HEK293 (cell line): ENCODE results near the gene WDR88.

Experiments
- CTCF ChIA-PET: fragments of 350-600 bp; formaldehyde crosslinking; extraction: SDS; loops from one replicate; lab custom pipeline; 2021; ENCODE audit warnings: antibody characterized with exemption; lab: Yijun Ruan, JAX
- POLR2A ChIA-PET: fragments of 300-600 bp; formaldehyde crosslinking; extraction: SDS; loops from one replicate; lab custom pipeline; 2020; ENCODE audit warnings: antibody characterized with exemption, inconsistent platforms; lab: Yijun Ruan, JAX
- H3K27ac ChIP-seq: fragments of 200-500 bp; sonication (Bioruptor generic); 2 replicates; pipeline ENCODE4 v1.5.1; 2014; ENCODE audit warnings: low read depth, low read length, control low read depth, inconsistent platforms; ENCODE audit errors: extremely low read depth
- H3K36me3 ChIP-seq, 2 experiments: fragments of 200-500 bp in 1 of 2; sonication (Bioruptor generic) in 1 of 2; 1 replicate in 1 of 2; 2 replicates in 1 of 2; pipeline ENCODE4 v1.5.1; 2014 to 2017; ENCODE audit warnings: inconsistent platforms in 2 of 2, low read length in 2 of 2; ENCODE audit not compliant: control insufficient read depth in 2 of 2, insufficient read depth in 1 of 2
- H3K4me1 ChIP-seq: fragments of 200-500 bp; sonication (Bioruptor generic); 2 replicates; pipeline ENCODE4 v1.5.1; 2014; ENCODE audit warnings: mild to moderate bottlenecking, low read length, inconsistent platforms; ENCODE audit not compliant: control insufficient read depth, insufficient read depth
- H3K4me3 ChIP-seq: 2 replicates; pipeline ENCODE4 v1.5.1; 2011; ENCODE audit warnings: low read depth, mild to moderate bottlenecking, control low read depth, low read length, moderate library complexity
- H3K9me3 ChIP-seq: fragments of 200-500 bp; sonication (Bioruptor generic); 2 replicates; pipeline ENCODE4 v1.5.1; 2014; ENCODE audit warnings: low read depth, low read length, inconsistent platforms; ENCODE audit not compliant: control insufficient read depth, insufficient read depth
- BCL11B ChIP-seq: fragments of 450-650 bp; formaldehyde crosslinking; IDR thresholded peaks from 2 replicates; pipeline ENCODE4 v1.5.1; 2016; ENCODE audit warnings: low read depth, missing biosample characterization, missing genetic modification characterization
- HIC1 ChIP-seq: fragments of 450-650 bp; formaldehyde crosslinking; IDR thresholded peaks from 2 replicates; pipeline ENCODE4 v1.5.1; 2016; ENCODE audit warnings: missing biosample characterization, missing genetic modification characterization
- KLF8 ChIP-seq: fragments of 450-650 bp; formaldehyde crosslinking; IDR thresholded peaks from 2 replicates; pipeline ENCODE4 v1.5.1; 2016; ENCODE audit warnings: missing biosample characterization, missing genetic modification characterization
- SP2 ChIP-seq: fragments of 450-650 bp; formaldehyde crosslinking; IDR thresholded peaks from 2 replicates; pipeline ENCODE4 v1.5.1; 2016; ENCODE audit warnings: missing biosample characterization, missing genetic modification characterization
- ZBTB26 ChIP-seq: fragments of 450-650 bp; formaldehyde crosslinking; optimal IDR thresholded peaks from 2 replicates; pipeline ENCODE3; 2016; ENCODE audit warnings: missing biosample characterization, mild to moderate bottlenecking, missing genetic modification characterization
- ZBTB6 ChIP-seq: fragments of 450-650 bp; formaldehyde crosslinking; IDR thresholded peaks from 2 replicates; pipeline ENCODE4 v1.5.1; 2017; ENCODE audit warnings: missing biosample characterization, missing genetic modification characterization
- ZBTB7A ChIP-seq: fragments of 450-650 bp; formaldehyde crosslinking; IDR thresholded peaks from 2 replicates; pipeline ENCODE4 v1.5.1; 2016; ENCODE audit warnings: low read depth, missing biosample characterization, missing genetic modification characterization
- ZIC2 ChIP-seq: fragments of 450-650 bp; formaldehyde crosslinking; IDR thresholded peaks from 2 replicates; pipeline ENCODE4 v1.5.1; 2016; ENCODE audit warnings: missing biosample characterization, missing genetic modification characterization
- ZNF121 ChIP-seq: fragments of 450-650 bp; formaldehyde crosslinking; IDR thresholded peaks from 2 replicates; pipeline ENCODE4 v1.5.1; 2016; ENCODE audit warnings: missing biosample characterization, missing genetic modification characterization
- ZNF132 ChIP-seq: fragments of 450-650 bp; formaldehyde crosslinking; IDR thresholded peaks from 2 replicates; pipeline ENCODE4 v1.5.1; 2017; ENCODE audit warnings: missing biosample characterization, missing genetic modification characterization, borderline replicate concordance
- ZNF341 ChIP-seq: fragments of 450-650 bp; formaldehyde crosslinking; IDR thresholded peaks from 2 replicates; pipeline ENCODE4; 2016; ENCODE audit warnings: low read depth, missing biosample characterization, missing genetic modification characterization
- ZNF600 ChIP-seq: fragments of 450-650 bp; formaldehyde crosslinking; IDR thresholded peaks from 2 replicates; pipeline ENCODE4 v1.5.1; 2016; ENCODE audit warnings: missing biosample characterization, missing genetic modification characterization
- ZNF623 ChIP-seq: fragments of 450-650 bp; formaldehyde crosslinking; IDR thresholded peaks from 2 replicates; pipeline ENCODE4 v1.5.1; 2016; ENCODE audit warnings: missing biosample characterization, missing genetic modification characterization
- ZNF701 ChIP-seq: fragments of 450-650 bp; formaldehyde crosslinking; IDR thresholded peaks from 2 replicates; pipeline ENCODE4 v1.5.1; 2016; ENCODE audit warnings: missing biosample characterization, missing genetic modification characterization

Gene WDR88

GRCh38 chr19:33204136-33204973, 72.4 kb downstream of the WDR88 start:
- POLR2A ChIA-PET = interaction anchor here (1.0 kb wide), 1 partner anchor 10 kb away, joined by 4 read pairs; no protein-coding TSS in a partner anchor
- TF ChIP-seq KLF8 (tag by site-specific recombination) (no peak), ZNF600 (tag by site-specific recombination) (peak; percentile 68; the same call in 1 of the 2 replicates), ZNF132 (tag by site-specific recombination) (no peak), ZNF623 (tag by site-specific recombination) (no peak), ZIC2 (tag by site-specific recombination) (peak; percentile 79), ZBTB26 (tag by site-specific recombination) (no peak), ZNF341 (tag by site-specific recombination) (no peak), ZBTB6 (tag by site-specific recombination) (peak; percentile 42; the same call in 1 of the 2 replicates), SP2 (tag by site-specific recombination) (peak; percentile 56), ZBTB7A (peak; percentile 82; the same call in 1 of the 2 replicates)
- TF ChIP-seq, all 188 proteins: peak for 5
- Histone ChIP-seq H3K4me3 (no peak overlapping the region), H3K9me3 (no peaks in the 10 kb centered on the region), H3K27ac (no peak overlapping the region), H3K36me3 (peaks cover 29 to 71% of the 10 kb centered on the region in 2 experiments), H3K4me1 (no peaks in the 10 kb centered on the region)
- CTCF ChIA-PET = interaction anchor here (0.8 kb wide), 1 partner anchor 20 kb away, joined by 3 read pairs; no protein-coding TSS in a partner anchor

GRCh38 chr19:33205110-33205509, 73.2 kb downstream of the WDR88 start:
- no peak overlapping the region for H3K27ac ChIP-seq
- POLR2A ChIA-PET = no interaction called here
- peaks cover 26 to 65% of the 10 kb centered on the region in 2 experiments for H3K36me3 ChIP-seq
- no peaks in the 10 kb centered on the region for H3K9me3 ChIP-seq
- H3K4me1 ChIP-seq = no peaks in the 10 kb centered on the region
- H3K4me3 ChIP-seq = no peak overlapping the region
- CTCF ChIA-PET = no interaction called here
- TF ChIP-seq BCL11B (tag by site-specific recombination) (0 out of 2 replicates have a peak, but pooled peaks have one; percentile 8), ZNF701 (tag by site-specific recombination) (no peak)

- ChIA-PET POLR2A (no interaction called here), CTCF (no interaction called here)
- no peaks in the 10 kb centered on the region for H3K4me1 ChIP-seq
- H3K9me3 ChIP-seq = no peaks in the 10 kb centered on the region
- TF ChIP-seq ZNF121 = no peak
- peak; percentile 75 for TF ChIP-seq ZNF600 (tag by site-specific recombination)
- peak; percentile 90; the same call in 1 of the 2 replicates for TF ChIP-seq HIC1 (tag by site-specific recombination)
- H3K27ac ChIP-seq = no peak overlapping the region
- no peak overlapping the region for H3K4me3 ChIP-seq
- peaks cover 24 to 62% of the 10 kb centered on the region in 2 experiments for H3K36me3 ChIP-seq
Observed at GRCh38 chr19:33205531-33206260, 73.8 kb downstream of the WDR88 start.
